ENCODE results near the gene FUNDC2.
"Not testable (repeated sequence)": the region's sequence is repeated elsewhere in the genome, so short reads cannot be mapped to it uniquely, and the experiment has no call there.

The FUNDC2 gene

GRCh38 chrX:155026727-155027508 lies at the start of gene FUNDC2:
TSS of gene FUNDC2 (plus strand) at chrX:155026844. CDS start at chrX:155026939, 95 bp downstream.
- DNase-seq (ENCODE audit: low spot score), result peak; percentile 94

- no peak for DNase-seq (ENCODE audit: low spot score)
Observed at GRCh38 chrX:154979629-154980028, 47.0 kb upstream of the FUNDC2 start.

- DNase-seq (ENCODE audit: low spot score), result peak; percentile 76
Observed at GRCh38 chrX:154980330-154981115, 46.1 kb upstream of the FUNDC2 start.

GRCh38 chrX:154981116-154981411 lies 45.6 kb upstream of the FUNDC2 start:
- DNase-seq (ENCODE audit: low spot score), result no peak

- DNase-seq (ENCODE audit: low spot score), result no peak
Observed at GRCh38 chrX:154986826-154987575, 39.6 kb upstream of the FUNDC2 start.

- DNase-seq (ENCODE audit: low spot score), result no peak
Observed at GRCh38 chrX:154987940-154988339, 38.7 kb upstream of the FUNDC2 start.

- DNase-seq (ENCODE audit: low spot score), result no peak
Observed at GRCh38 chrX:154988719-154989118, 37.9 kb upstream of the FUNDC2 start.

GRCh38 chrX:154990496-154990895 lies 36.1 kb upstream of the FUNDC2 start:
- DNase-seq (ENCODE audit: low spot score), result no peak

GRCh38 chrX:154991039-154991438 lies 35.6 kb upstream of the FUNDC2 start:
- DNase-seq (ENCODE audit: low spot score), result no peak

GRCh38 chrX:154991476-154991875 lies 35.2 kb upstream of the FUNDC2 start:
- no peak for DNase-seq (ENCODE audit: low spot score)

GRCh38 chrX:154998204-154998880 lies 28.3 kb upstream of the FUNDC2 start:
- no peak for DNase-seq (ENCODE audit: low spot score)

- DNase-seq (ENCODE audit: low spot score), result no peak
Observed at GRCh38 chrX:155000841-155001240, 25.8 kb upstream of the FUNDC2 start.

GRCh38 chrX:155001873-155002272 lies 24.8 kb upstream of the FUNDC2 start:
- DNase-seq (ENCODE audit: low spot score), result no peak

- no peak for DNase-seq (ENCODE audit: low spot score)
Observed at GRCh38 chrX:155005190-155005589, 21.5 kb upstream of the FUNDC2 start.

GRCh38 chrX:155006379-155006778 lies 20.3 kb upstream of the FUNDC2 start:
- not testable (repeated sequence) for DNase-seq (ENCODE audit: low spot score)

- DNase-seq (ENCODE audit: low spot score), result not testable (repeated sequence)
Observed at GRCh38 chrX:155006913-155007671, 19.6 kb upstream of the FUNDC2 start.

GRCh38 chrX:155008578-155008977 lies 18.1 kb upstream of the FUNDC2 start:
- not testable (repeated sequence) for DNase-seq (ENCODE audit: low spot score)

- no peak for DNase-seq (ENCODE audit: low spot score)
Observed at GRCh38 chrX:155009994-155010472, 16.6 kb upstream of the FUNDC2 start.

GRCh38 chrX:155020591-155020990 lies 6.1 kb upstream of the FUNDC2 start:
- DNase-seq (ENCODE audit: low spot score), result no peak

GRCh38 chrX:155022585-155022984 lies 4.1 kb upstream of the FUNDC2 start, which contains the start of gene F8:
TSS of gene F8 (minus strand) at chrX:155022723. CDS start at chrX:155022552, 171 bp downstream.
- no peak for DNase-seq (ENCODE audit: low spot score)
